GM23248 (cell line): ENCODE measurements around the gene FUS.

ENCODE experiments used
- EZH2 ChIP-seq: fragments of 200-600 bp; sonication (generic); IDR thresholded peaks from 2 replicates; pipeline ENCODE4 v1.6.1; 2018; ENCODE audit warnings: antibody characterized with exemption, mild to moderate bottlenecking; ENCODE audit not compliant: insufficient read depth, poor library complexity, severe bottlenecking
- EZH2phosphoT487 ChIP-seq: fragments of 200-600 bp; sonication (generic); IDR thresholded peaks from 2 replicates; pipeline ENCODE4 v1.6.1; 2018; ENCODE audit warnings: antibody characterized with exemption, moderate library complexity, mild to moderate bottlenecking, low read depth; ENCODE audit not compliant: insufficient read depth

DNA sequence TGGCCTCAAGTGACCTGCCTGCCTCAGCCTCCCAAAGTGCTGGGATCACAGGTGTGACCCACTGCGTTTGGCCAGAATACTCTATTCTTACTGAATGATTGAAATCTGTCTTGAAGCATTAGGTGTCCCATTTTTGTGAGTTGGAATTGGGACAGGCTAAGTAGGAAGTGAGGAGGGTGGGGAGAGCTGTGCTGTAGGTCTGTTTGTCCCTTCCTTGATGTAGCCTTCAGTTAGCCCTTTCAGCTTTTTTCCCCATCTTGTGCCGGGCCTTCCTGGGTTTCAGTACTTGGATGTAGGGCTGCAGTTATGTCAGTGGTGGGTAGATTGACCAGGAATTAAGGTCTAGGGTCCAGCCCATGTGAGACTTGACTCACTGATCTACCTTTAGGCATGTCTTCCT is 13.9 kb downstream of the FUS start:
- TF ChIP-seq EZH2phosphoT487 (no peak), EZH2 (no peak)
